ENCODE measurements around the gene ZNF441.

The ZNF441 gene

DNA sequence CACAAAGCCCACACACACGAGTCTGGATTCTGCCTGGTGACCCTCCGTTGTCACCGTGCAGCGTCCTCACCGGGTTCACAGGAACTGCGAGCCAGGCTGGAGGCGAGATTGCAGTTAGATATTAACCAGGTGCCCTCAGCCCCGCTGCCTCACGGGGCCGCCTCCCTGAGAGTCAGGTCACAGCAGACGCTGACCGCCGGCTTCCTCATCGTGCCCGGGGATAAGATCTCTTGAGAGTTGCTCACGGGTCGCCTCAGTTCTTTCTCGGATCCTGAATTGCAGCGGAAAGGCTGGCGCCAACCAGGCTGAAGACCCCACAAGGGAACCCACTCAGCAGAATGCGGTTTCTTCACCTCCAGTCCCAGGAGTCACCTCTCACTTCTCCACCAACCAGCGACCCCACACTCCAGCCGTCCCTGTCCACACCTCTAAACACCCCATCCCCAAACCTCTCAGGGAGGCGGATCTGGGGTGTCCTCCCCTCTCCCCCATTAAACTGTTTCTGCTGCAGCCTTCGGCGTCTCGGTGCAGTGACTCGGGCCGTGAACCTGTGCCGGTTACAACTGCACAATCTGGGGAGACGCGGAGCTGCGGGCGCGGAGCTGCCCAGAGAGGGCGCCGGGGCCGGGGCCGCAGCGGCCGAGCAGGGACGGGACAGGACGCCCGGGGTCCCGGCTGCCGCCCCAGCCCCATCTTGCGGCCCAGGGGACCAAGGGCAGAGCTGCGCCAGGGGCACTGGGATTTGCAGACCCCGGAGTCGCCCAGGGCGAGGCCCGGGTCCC, 28.6 kb upstream of the ZNF441 start:
- POLR2A ChIA-PET: interaction anchor here (0.5 kb wide), 1 partner anchor 31 kb away, joined by 3 read pairs; no protein-coding TSS in a partner anchor

DNA sequence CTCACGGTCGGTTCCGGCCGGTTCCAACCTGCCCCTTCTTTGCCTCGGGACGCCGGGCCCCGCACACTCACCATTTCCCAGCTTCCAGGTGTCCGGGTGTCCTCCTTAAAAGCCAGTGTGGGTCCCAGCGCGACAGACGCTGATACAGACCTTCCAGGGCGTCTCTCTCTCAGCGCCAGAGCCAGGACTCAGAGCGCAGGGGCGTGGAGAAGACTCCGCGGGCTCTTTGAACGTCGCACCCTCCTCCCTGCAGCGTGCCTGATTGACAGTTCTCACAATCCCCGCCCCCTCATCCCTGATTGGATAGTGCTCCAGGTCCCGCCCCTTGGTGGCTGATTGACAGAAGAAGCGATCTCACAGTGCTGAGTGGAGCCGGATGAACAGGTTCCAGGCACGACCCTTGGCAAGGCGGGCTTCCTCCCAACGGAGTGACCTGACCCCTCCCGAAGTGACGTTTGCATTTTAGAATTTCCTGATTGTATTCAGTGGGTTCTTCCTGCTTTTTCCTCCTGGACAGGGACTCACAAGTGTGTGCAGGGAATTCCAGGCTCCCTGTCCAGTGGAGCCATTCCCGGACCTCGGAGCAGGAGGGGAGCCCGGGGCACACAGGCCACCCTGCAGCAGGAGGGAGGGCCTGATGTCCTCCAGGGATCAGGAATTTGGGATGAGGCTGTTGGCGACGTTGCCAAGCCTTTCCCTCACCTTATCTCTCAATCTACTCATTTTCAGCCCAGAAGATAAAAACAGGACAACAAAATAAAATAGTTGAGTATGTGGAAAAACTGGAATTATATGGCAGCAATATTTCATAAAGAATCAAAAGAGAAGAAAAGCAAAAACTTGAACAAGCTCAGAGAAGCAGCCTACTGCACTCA, 27.8 kb upstream of the ZNF441 start, which contains the start of gene ZNF823:
TSS of gene ZNF823 (minus strand) at position 201 of the 875 bp plus-strand sequence. CDS start at position 74, 127 bp downstream.
- Histone ChIP-seq H3K4me3 (ENCODE audit: control insufficient read depth in 1 of 7, extremely low read depth in 1 of 7, insufficient read depth in 4 of 7, low read depth in 2 of 7, low read length in 6 of 7) (peak within 1 kb of the TSS; percentile 72 to 93 (median 85)), H3K4me1 (ENCODE audit: control extremely low read depth in 1 of 4, control insufficient read depth in 4 of 4, insufficient read depth in 4 of 4, low read length in 3 of 4) (peaks cover 0 to 24% (median 21%) of the 10 kb centered on the region in 4 experiments), H3K36me3 (ENCODE audit: control insufficient read depth in 4 of 4, insufficient read depth in 4 of 4, low read length in 3 of 4) (peaks cover 0 to 3% (median under 1%) of the 10 kb centered on the region in 4 experiments), H3K27me3 (replicated peaks in 2 of 5; ENCODE audit: control insufficient read depth in 4 of 5, insufficient read depth in 5 of 5, low read length in 4 of 5) (no peaks in the 10 kb centered on the region), H3K27ac (ENCODE audit: insufficient read depth in 1 of 2, low read depth in 1 of 2, low read length in 2 of 2, poor library complexity in 1 of 2, severe bottlenecking in 2 of 2) (peak within 1 kb of the TSS; percentile 61 to 83), H3K9me3 (ENCODE audit: control extremely low read depth in 1 of 5, control insufficient read depth in 4 of 5, insufficient read depth in 2 of 5, low read depth in 1 of 5, low read length in 4 of 5) (no peaks in the 10 kb centered on the region)
- DNase-seq: peak; percentile 96 to 98 (median 98)
- ChIA-PET POLR2A (no interaction called here), CTCF (no interaction called here)
- WGBS (ENCODE audit: insufficient coverage): 1% methylated on average over 33 of the region's 35 CpGs

More for the DNA sequence above, 28.6 kb upstream of the ZNF441 start:
- Histone ChIP-seq H3K4me3 (ENCODE audit: control insufficient read depth in 1 of 7, extremely low read depth in 1 of 7, insufficient read depth in 4 of 7, low read depth in 2 of 7, low read length in 6 of 7) (peak overlapping the region; percentile 72 to 93 (median 85)), H3K9me3 (ENCODE audit: control extremely low read depth in 1 of 5, control insufficient read depth in 4 of 5, insufficient read depth in 2 of 5, low read depth in 1 of 5, low read length in 4 of 5) (no peaks in the 10 kb centered on the region), H3K36me3 (ENCODE audit: control insufficient read depth in 4 of 4, insufficient read depth in 4 of 4, low read length in 3 of 4) (peaks cover 0 to 5% (median under 1%) of the 10 kb centered on the region in 4 experiments), H3K4me1 (ENCODE audit: control extremely low read depth in 1 of 4, control insufficient read depth in 4 of 4, insufficient read depth in 4 of 4, low read length in 3 of 4) (peaks cover 0 to 24% (median 21%) of the 10 kb centered on the region in 4 experiments), H3K27me3 (replicated peaks in 2 of 5; ENCODE audit: control insufficient read depth in 4 of 5, insufficient read depth in 5 of 5, low read length in 4 of 5) (no peaks in the 10 kb centered on the region), H3K27ac (ENCODE audit: insufficient read depth in 1 of 2, low read depth in 1 of 2, low read length in 2 of 2, poor library complexity in 1 of 2, severe bottlenecking in 2 of 2) (peak overlapping the region; percentile 61 to 83)
- DNase-seq: peak; percentile 17 to 88 (median 51)
- WGBS (ENCODE audit: insufficient coverage): 0% methylated on average over 46 of the region's 52 CpGs
- CTCF ChIA-PET: no interaction called here

DNA sequence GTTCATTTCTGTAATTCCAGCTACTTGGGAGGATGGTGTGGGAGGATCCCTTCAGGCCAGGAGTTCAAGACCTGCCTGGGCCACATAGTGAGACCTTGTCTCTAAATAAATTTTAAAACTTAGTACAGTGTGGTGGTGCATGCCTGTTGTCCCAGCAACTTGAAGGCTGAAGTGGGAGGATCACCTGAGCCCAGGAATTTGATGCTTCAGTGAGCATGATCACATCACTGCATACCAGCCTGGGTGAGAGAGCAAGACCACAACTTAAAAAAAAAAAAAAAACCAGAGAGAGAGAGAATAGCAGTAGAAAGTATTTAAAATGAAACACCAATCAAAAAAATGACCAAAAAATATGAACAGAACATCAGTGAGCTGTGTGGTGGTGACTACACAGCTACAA, 20.9 kb upstream of the ZNF441 start:
- ChIA-PET POLR2A (no interaction called here), CTCF (interaction anchor here (0.6 to 0.7 kb wide), 2 partner anchors 23 to 1020 kb away, joined by 3 read pairs; no protein-coding TSS in a partner anchor)
- no peaks in the 10 kb centered on the region for H3K36me3 ChIP-seq (ENCODE audit: control insufficient read depth in 4 of 4, insufficient read depth in 4 of 4, low read length in 3 of 4)

DNA sequence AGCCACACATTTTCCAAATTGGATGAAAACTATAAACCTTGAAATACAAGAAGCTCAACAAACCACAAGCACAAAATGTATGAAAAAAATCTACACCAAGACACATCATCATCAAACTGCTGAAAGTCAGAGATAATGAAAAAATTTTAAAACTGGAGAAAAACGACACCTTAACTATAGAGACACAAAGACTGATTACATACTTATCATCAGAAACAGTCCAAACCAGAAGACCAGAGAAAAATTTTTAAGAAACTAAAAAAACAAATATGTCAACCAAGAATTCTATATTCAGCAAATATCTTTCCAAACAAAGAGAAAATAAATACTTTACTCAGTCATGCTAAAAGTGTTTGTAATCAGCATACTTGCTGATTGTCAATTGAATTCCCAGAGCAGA, 19.5 kb upstream of the ZNF441 start:
- Histone ChIP-seq H3K4me1 (ENCODE audit: control extremely low read depth in 1 of 4, control insufficient read depth in 4 of 4, insufficient read depth in 4 of 4, low read length in 3 of 4) (no peaks in the 10 kb centered on the region), H3K27me3 (replicated peaks in 2 of 5; ENCODE audit: control insufficient read depth in 4 of 5, insufficient read depth in 5 of 5, low read length in 4 of 5) (no peaks in the 10 kb centered on the region), H3K4me3 (ENCODE audit: control insufficient read depth in 1 of 7, extremely low read depth in 1 of 7, insufficient read depth in 4 of 7, low read depth in 2 of 7, low read length in 6 of 7) (no peak overlapping the region), H3K9me3 (ENCODE audit: control extremely low read depth in 1 of 5, control insufficient read depth in 4 of 5, insufficient read depth in 2 of 5, low read depth in 1 of 5, low read length in 4 of 5) (peaks cover 0 to 31% (median 5%) of the 10 kb centered on the region in 5 experiments), H3K27ac (ENCODE audit: insufficient read depth in 1 of 2, low read depth in 1 of 2, low read length in 2 of 2, poor library complexity in 1 of 2, severe bottlenecking in 2 of 2) (no peak overlapping the region), H3K36me3 (ENCODE audit: control insufficient read depth in 4 of 4, insufficient read depth in 4 of 4, low read length in 3 of 4) (no peaks in the 10 kb centered on the region)
- CTCF ChIA-PET: no interaction called here
- POLR2A ChIA-PET: no interaction called here
- no CpG with 5 or more reads among the region's 1 CpG for whole genome bisulfite sequencing (ENCODE audit: insufficient coverage)
- DNase-seq: peak in 2 of 3 donors; percentile 10 to 24

More for the DNA sequence above, 20.9 kb upstream of the ZNF441 start:
- no peaks in the 10 kb centered on the region for H3K27me3 ChIP-seq (replicated peaks in 2 of 5; ENCODE audit: control insufficient read depth in 4 of 5, insufficient read depth in 5 of 5, low read length in 4 of 5)
- no peak overlapping the region for H3K27ac ChIP-seq (ENCODE audit: insufficient read depth in 1 of 2, low read depth in 1 of 2, low read length in 2 of 2, poor library complexity in 1 of 2, severe bottlenecking in 2 of 2)
- H3K4me1 ChIP-seq (ENCODE audit: control extremely low read depth in 1 of 4, control insufficient read depth in 4 of 4, insufficient read depth in 4 of 4, low read length in 3 of 4): no peaks in the 10 kb centered on the region
- H3K4me3 ChIP-seq (ENCODE audit: control insufficient read depth in 1 of 7, extremely low read depth in 1 of 7, insufficient read depth in 4 of 7, low read depth in 2 of 7, low read length in 6 of 7): no peak overlapping the region
- no peak for DNase-seq
- peaks cover 0 to 24% (median 5%) of the 10 kb centered on the region in 5 experiments for H3K9me3 ChIP-seq (ENCODE audit: control extremely low read depth in 1 of 5, control insufficient read depth in 4 of 5, insufficient read depth in 2 of 5, low read depth in 1 of 5, low read length in 4 of 5)

DNA sequence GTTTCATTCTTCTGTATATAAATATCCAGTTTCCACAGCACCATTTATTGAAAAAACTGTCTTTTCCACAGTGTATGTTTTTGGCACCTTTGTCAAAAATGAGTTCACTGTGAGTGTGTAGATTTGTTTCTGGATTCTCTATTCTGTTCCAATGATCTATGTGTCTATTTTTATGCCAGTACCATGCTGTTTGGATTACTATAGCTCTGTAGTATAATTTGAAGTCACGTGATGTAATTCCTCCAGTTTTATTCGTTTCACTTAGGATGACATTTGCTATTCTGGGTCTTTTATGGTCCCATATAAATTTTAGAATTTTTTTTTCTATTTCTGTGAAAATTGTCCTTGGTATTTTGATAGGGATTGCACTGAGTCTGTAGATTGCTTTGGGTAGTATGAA, 17.0 kb upstream of the ZNF441 start:
- no peak for DNase-seq
- H3K4me3 ChIP-seq (ENCODE audit: control insufficient read depth in 1 of 7, extremely low read depth in 1 of 7, insufficient read depth in 4 of 7, low read depth in 2 of 7, low read length in 6 of 7): no peak overlapping the region
- ChIA-PET CTCF (no interaction called here), POLR2A (no interaction called here)
- H3K36me3 ChIP-seq (ENCODE audit: control insufficient read depth in 4 of 4, insufficient read depth in 4 of 4, low read length in 3 of 4): no peaks in the 10 kb centered on the region
- H3K9me3 ChIP-seq (ENCODE audit: control extremely low read depth in 1 of 5, control insufficient read depth in 4 of 5, insufficient read depth in 2 of 5, low read depth in 1 of 5, low read length in 4 of 5): peaks cover 0 to 39% (median 9%) of the 10 kb centered on the region in 5 experiments
- no peaks in the 10 kb centered on the region for H3K27me3 ChIP-seq (replicated peaks in 2 of 5; ENCODE audit: control insufficient read depth in 4 of 5, insufficient read depth in 5 of 5, low read length in 4 of 5)
- no CpG with 5 or more reads among the region's 2 CpGs for WGBS (ENCODE audit: insufficient coverage)
- no peaks in the 10 kb centered on the region for H3K4me1 ChIP-seq (ENCODE audit: control extremely low read depth in 1 of 4, control insufficient read depth in 4 of 4, insufficient read depth in 4 of 4, low read length in 3 of 4)
- no peak overlapping the region for H3K27ac ChIP-seq (ENCODE audit: insufficient read depth in 1 of 2, low read depth in 1 of 2, low read length in 2 of 2, poor library complexity in 1 of 2, severe bottlenecking in 2 of 2)

DNA sequence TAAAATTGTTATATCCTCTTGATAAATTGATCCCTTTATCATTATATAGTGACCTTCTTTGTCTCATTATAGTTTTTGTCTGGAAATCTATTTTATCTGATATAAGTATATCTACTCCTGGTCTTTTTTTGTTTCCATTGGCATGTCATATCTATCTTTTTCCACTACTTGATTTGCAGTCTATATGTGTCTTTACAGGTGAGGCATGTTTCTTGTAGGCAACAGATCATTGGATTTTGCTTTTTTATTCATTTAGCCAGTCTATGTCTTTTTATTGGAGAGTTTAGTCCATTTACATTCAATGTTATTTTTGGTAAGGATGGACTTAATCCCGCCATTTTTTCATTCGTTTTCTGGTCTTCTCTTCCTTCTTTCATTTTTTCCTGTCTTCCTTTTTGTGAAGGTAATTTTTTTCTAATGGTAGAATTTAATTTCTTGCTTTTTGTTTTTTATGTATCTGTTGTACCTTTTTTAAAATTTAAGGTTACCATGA, 14.5 kb upstream of the ZNF441 start:
- no CpG with 5 or more reads among the region's 2 CpGs for WGBS (ENCODE audit: insufficient coverage)
- H3K9me3 ChIP-seq (ENCODE audit: control extremely low read depth in 1 of 5, control insufficient read depth in 4 of 5, insufficient read depth in 2 of 5, low read depth in 1 of 5, low read length in 4 of 5): peaks cover 3 to 41% (median 9%) of the 10 kb centered on the region in 5 experiments

More for the DNA sequence above, 14.5 kb upstream of the ZNF441 start:
- no peaks in the 10 kb centered on the region for H3K4me1 ChIP-seq (ENCODE audit: control extremely low read depth in 1 of 4, control insufficient read depth in 4 of 4, insufficient read depth in 4 of 4, low read length in 3 of 4)
- H3K4me3 ChIP-seq (ENCODE audit: control insufficient read depth in 1 of 7, extremely low read depth in 1 of 7, insufficient read depth in 4 of 7, low read depth in 2 of 7, low read length in 6 of 7): no peak overlapping the region
- POLR2A ChIA-PET: no interaction called here
- H3K27me3 ChIP-seq (replicated peaks in 2 of 5; ENCODE audit: control insufficient read depth in 4 of 5, insufficient read depth in 5 of 5, low read length in 4 of 5): no peaks in the 10 kb centered on the region
- H3K27ac ChIP-seq (ENCODE audit: insufficient read depth in 1 of 2, low read depth in 1 of 2, low read length in 2 of 2, poor library complexity in 1 of 2, severe bottlenecking in 2 of 2): no peak overlapping the region
- peak in 1 of 3 donors; percentile 10 for DNase-seq
- CTCF ChIA-PET: no interaction called here
- H3K36me3 ChIP-seq (ENCODE audit: control insufficient read depth in 4 of 4, insufficient read depth in 4 of 4, low read length in 3 of 4): no peaks in the 10 kb centered on the region

Data from common myeloid progenitor, CD34-positive (primary cell).